ENCODE results near the gene SLC35A5. TPM values are rescaled to one million over a fixed set of nuclear protein-coding genes. Genes with fewer than 3 reads are reported as not detected.

SLC35A5 gene
- total RNA-seq, 1 experiment from 2014 or later = 46.5 TPM

GRCh38 chr3:112619295-112619694 lies 57.5 kb downstream of the SLC35A5 start:
- H3K27ac ChIP-seq = no peak overlapping the region
- H3K4me3 ChIP-seq = no peak overlapping the region
- no peaks in the 10 kb centered on the region for H3K27me3 ChIP-seq (replicated peaks)
- H3K4me1 ChIP-seq (replicated peaks) = no peaks in the 10 kb centered on the region; the same call in 1 of the 2 replicates
- no peaks in the 10 kb centered on the region for H3K9me3 ChIP-seq (replicated peaks)
- no peak for DNase-seq (ENCODE audit: low read depth in 1 of 2, low spot score in 2 of 2)
- H3K36me3 ChIP-seq = peaks cover 10% of the 10 kb centered on the region; the same call in 1 of the 2 replicates

- no peaks in the 10 kb centered on the region for H3K27me3 ChIP-seq (replicated peaks)
- no peaks in the 10 kb centered on the region; the same call in 1 of the 2 replicates for H3K4me1 ChIP-seq (replicated peaks)
- H3K36me3 ChIP-seq = peaks cover 5% of the 10 kb centered on the region
These were observed 61.4 kb downstream of the SLC35A5 start for GRCh38 chr3:112623213-112623612.

GRCh38 chr3:112623717-112624116 lies 61.9 kb downstream of the SLC35A5 start:
- no peak overlapping the region for H3K4me3 ChIP-seq
- H3K4me1 ChIP-seq (replicated peaks) = no peaks in the 10 kb centered on the region; the same call in 1 of the 2 replicates
- DNase-seq (ENCODE audit: low read depth in 1 of 2, low spot score in 2 of 2) = no peak
- no peaks in the 10 kb centered on the region for H3K9me3 ChIP-seq (replicated peaks)
- H3K27ac ChIP-seq = no peak overlapping the region
- peaks cover 10% of the 10 kb centered on the region for H3K36me3 ChIP-seq
- H3K27me3 ChIP-seq (replicated peaks) = no peaks in the 10 kb centered on the region

More at GRCh38 chr3:112623213-112623612, 61.4 kb downstream of the SLC35A5 start:
- Histone ChIP-seq H3K4me3 (no peak overlapping the region), H3K27ac (no peak overlapping the region), H3K9me3 (replicated peaks) (no peaks in the 10 kb centered on the region)
- no peak for DNase-seq (ENCODE audit: low read depth in 1 of 2, low spot score in 2 of 2)

GRCh38 chr3:112627419-112627818 lies 65.6 kb downstream of the SLC35A5 start:
- H3K4me1 ChIP-seq (replicated peaks) = peaks cover 25% of the 10 kb centered on the region
- no peaks in the 10 kb centered on the region for H3K9me3 ChIP-seq (replicated peaks)
- H3K36me3 ChIP-seq = peaks cover 17% of the 10 kb centered on the region
- no peaks in the 10 kb centered on the region for H3K27me3 ChIP-seq (replicated peaks)
- no peak for DNase-seq (ENCODE audit: low read depth in 1 of 2, low spot score in 2 of 2)
- no peak overlapping the region for H3K4me3 ChIP-seq
- no peak overlapping the region for H3K27ac ChIP-seq

- Histone ChIP-seq H3K36me3 (peaks cover 17% of the 10 kb centered on the region), H3K27me3 (replicated peaks) (no peaks in the 10 kb centered on the region), H3K4me3 (no peak overlapping the region), H3K4me1 (replicated peaks) (peaks cover 31% of the 10 kb centered on the region), H3K9me3 (replicated peaks) (no peaks in the 10 kb centered on the region), H3K27ac (no peak overlapping the region)
- DNase-seq (ENCODE audit: low read depth in 1 of 2, low spot score in 2 of 2) = no peak
These were observed 66.1 kb downstream of the SLC35A5 start for GRCh38 chr3:112627919-112628466.

- DNase-seq (ENCODE audit: low read depth in 1 of 2, low spot score in 2 of 2) = peak; percentile 44 to 64
- Histone ChIP-seq H3K27me3 (replicated peaks) (no peaks in the 10 kb centered on the region), H3K9me3 (replicated peaks) (no peaks in the 10 kb centered on the region), H3K36me3 (peaks cover 17% of the 10 kb centered on the region), H3K4me1 (replicated peaks) (peaks cover 44% of the 10 kb centered on the region), H3K4me3 (no peak overlapping the region), H3K27ac (no peak overlapping the region)
These were observed 67.6 kb downstream of the SLC35A5 start for GRCh38 chr3:112629425-112629824.

- Histone ChIP-seq H3K27ac (no peak overlapping the region), H3K4me1 (replicated peaks) (peaks cover 62% of the 10 kb centered on the region), H3K4me3 (no peak overlapping the region), H3K27me3 (replicated peaks) (no peaks in the 10 kb centered on the region), H3K9me3 (replicated peaks) (no peaks in the 10 kb centered on the region), H3K36me3 (peaks cover 17% of the 10 kb centered on the region)
- no peak for DNase-seq (ENCODE audit: low read depth in 1 of 2, low spot score in 2 of 2)
These were observed 69.4 kb downstream of the SLC35A5 start for GRCh38 chr3:112631257-112631656.

GRCh38 chr3:112632596-112632995 lies 70.8 kb downstream of the SLC35A5 start:
- no peak overlapping the region for H3K4me3 ChIP-seq
- H3K36me3 ChIP-seq = peaks cover 17% of the 10 kb centered on the region
- no peaks in the 10 kb centered on the region for H3K9me3 ChIP-seq (replicated peaks)
- DNase-seq (ENCODE audit: low read depth in 1 of 2, low spot score in 2 of 2) = peak; percentile 69
- no peaks in the 10 kb centered on the region for H3K27me3 ChIP-seq (replicated peaks)
- peak overlapping the region; percentile 47 for H3K27ac ChIP-seq
- H3K4me1 ChIP-seq (replicated peaks) = peaks cover 67% of the 10 kb centered on the region

GRCh38 chr3:112633191-112633590 lies 71.3 kb downstream of the SLC35A5 start:
- no peak overlapping the region for H3K4me3 ChIP-seq
- peak overlapping the region; percentile 47 for H3K27ac ChIP-seq
- H3K27me3 ChIP-seq (replicated peaks) = no peaks in the 10 kb centered on the region
- H3K9me3 ChIP-seq (replicated peaks) = no peaks in the 10 kb centered on the region
- DNase-seq (ENCODE audit: low read depth in 1 of 2, low spot score in 2 of 2) = no peak
- H3K4me1 ChIP-seq (replicated peaks) = peaks cover 67% of the 10 kb centered on the region
- H3K36me3 ChIP-seq = peaks cover 12% of the 10 kb centered on the region

- no peaks in the 10 kb centered on the region for H3K27me3 ChIP-seq (replicated peaks)
- H3K36me3 ChIP-seq = peaks cover 7% of the 10 kb centered on the region
- H3K4me1 ChIP-seq (replicated peaks) = peaks cover 67% of the 10 kb centered on the region
- peak overlapping the region; percentile 47 for H3K27ac ChIP-seq
- no peaks in the 10 kb centered on the region for H3K9me3 ChIP-seq (replicated peaks)
- H3K4me3 ChIP-seq = no peak overlapping the region
- DNase-seq (ENCODE audit: low read depth in 1 of 2, low spot score in 2 of 2) = no peak
These were observed 71.9 kb downstream of the SLC35A5 start for GRCh38 chr3:112633757-112634156.

- Histone ChIP-seq H3K36me3 (no peaks in the 10 kb centered on the region; the same call in 1 of the 2 replicates), H3K4me1 (replicated peaks) (peaks cover 70% of the 10 kb centered on the region), H3K27me3 (replicated peaks) (no peaks in the 10 kb centered on the region), H3K27ac (no peak overlapping the region; the same call in 1 of the 2 replicates), H3K9me3 (replicated peaks) (no peaks in the 10 kb centered on the region), H3K4me3 (no peak overlapping the region)
- no peak for DNase-seq (ENCODE audit: low read depth in 1 of 2, low spot score in 2 of 2)
These were observed 73.1 kb downstream of the SLC35A5 start for GRCh38 chr3:112634786-112635541.

Other genes with a start within 250 kb of the SLC35A5 start
- gene CD200, start 228.9 kb upstream of the SLC35A5 start, total RNA-seq (2014; rRNA removed; shearing (Covaris generic)) = not detected in 2 replicates
- not detected in 2 replicates for gene BTLA, start 62.6 kb upstream of the SLC35A5 start, total RNA-seq (2014; rRNA removed; shearing (Covaris generic))
- 69.7 and 73.2 TPM in 2 replicates for gene ATG3, start 83 bp upstream of the SLC35A5 start, total RNA-seq (2014; rRNA removed; shearing (Covaris generic))
- gene CCDC80, start 79.1 kb downstream of the SLC35A5 start, total RNA-seq (2014; rRNA removed; shearing (Covaris generic)) = 58.4 and 74.8 TPM in 2 replicates

Measured in SJSA1 (cell line).